GM12873 (cell line): ENCODE results near the gene LPAR2.

Experiments used
- CTCF ChIP-seq: IDR thresholded peaks from 2 replicates; pipeline ENCODE4 v1.5.1; 2012; ENCODE audit warnings: low read depth, mild to moderate bottlenecking, moderate library complexity, low read length, control low read depth; ENCODE audit not compliant: insufficient read depth; ENCODE audit errors: missing control alignments

LPAR2 gene

GRCh38 chr19:19597809-19598306 is 30.2 kb downstream of the LPAR2 start:
- no peak for TF ChIP-seq CTCF

DNA sequence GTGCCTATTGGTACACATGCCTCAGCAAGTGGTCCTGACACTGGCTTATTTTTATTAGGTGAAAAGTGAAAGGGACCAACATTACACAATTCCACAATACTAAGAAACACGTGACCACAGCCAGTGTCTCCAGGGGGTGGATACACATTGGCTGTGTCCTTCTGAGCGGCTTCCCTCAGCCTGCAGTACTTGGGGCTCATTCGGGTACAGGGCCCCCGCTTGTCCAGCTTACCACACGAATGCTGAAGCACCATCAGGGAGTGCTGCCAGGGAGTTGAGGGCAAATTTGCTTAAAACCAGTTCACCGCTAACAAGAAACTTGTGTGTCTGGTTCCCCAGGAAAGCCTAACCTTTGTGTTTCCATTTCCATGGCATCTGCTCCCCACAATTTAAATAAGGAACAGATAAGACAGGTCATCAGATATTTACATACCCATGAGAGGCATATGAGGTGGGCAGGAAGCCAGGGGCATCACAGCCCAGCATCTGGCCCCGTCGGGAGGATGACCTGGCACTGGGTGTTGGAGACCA is 32.8 kb downstream of the LPAR2 start:
- TF ChIP-seq CTCF, result no peak

- no peak for TF ChIP-seq CTCF
These were observed 33.6 kb downstream of the LPAR2 start for GRCh38 chr19:19594381-19594780.

- no peak for TF ChIP-seq CTCF
These were observed 35.3 kb downstream of the LPAR2 start for GRCh38 chr19:19592690-19593089.

- TF ChIP-seq CTCF, result no peak
These were observed 36.7 kb downstream of the LPAR2 start for GRCh38 chr19:19591133-19591825.

DNA sequence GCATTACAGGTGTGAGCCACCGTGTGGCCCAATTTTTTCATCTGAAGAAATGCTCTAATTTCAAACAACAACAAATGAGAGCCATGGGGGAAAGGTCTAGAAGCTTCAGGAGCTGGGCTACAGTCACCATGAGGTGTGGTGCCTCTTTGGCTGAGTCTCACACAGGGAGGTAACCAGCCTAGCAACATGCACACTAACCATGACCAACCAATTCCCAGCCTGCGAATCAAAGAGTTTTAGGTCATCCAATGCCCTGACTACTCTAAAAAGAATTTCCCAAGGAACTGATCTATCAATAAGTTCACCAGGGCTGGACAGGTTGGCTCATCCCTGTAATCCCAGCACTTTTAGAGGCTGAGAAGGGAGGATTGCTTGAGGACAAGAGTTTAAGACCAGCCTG is 39.5 kb downstream of the LPAR2 start:
- TF ChIP-seq CTCF, result no peak

DNA sequence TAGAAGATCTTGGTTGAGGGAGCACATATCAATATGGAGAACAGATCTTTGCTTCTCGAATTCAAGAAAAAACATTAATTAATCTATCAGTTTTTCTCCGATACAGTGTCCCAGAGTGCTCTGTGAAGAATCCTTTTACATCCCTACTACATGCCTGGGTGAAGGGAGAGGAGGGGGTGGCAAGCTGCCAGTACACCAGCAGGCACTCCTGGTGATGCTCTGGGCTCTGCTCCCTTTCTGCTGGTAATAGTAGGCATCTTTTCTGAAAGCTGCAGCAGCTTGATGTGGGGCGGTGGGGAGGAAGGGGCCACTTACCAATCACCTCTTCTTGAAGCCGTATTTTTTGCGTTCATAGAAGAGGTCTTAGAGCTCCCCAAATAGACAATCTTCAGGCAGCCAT is 40.2 kb downstream of the LPAR2 start:
- TF ChIP-seq CTCF, result no peak
